Astrocyte (in vitro differentiated cells and primary cell): ENCODE measurements around the gene DPP9. TPM values are rescaled to one million over a fixed set of nuclear protein-coding genes. Genes with fewer than 3 reads are reported as not detected.

Experiments used
- DNase-seq: peaks from one replicate; pipeline ENCODE4 v3.0.0-alpha.2; 2010; ENCODE audit warnings: low read depth
- FAIRE-seq: peaks from 2 replicates; lab custom pipeline; 2011; peaks lifted over from hg19 to GRCh38; lab: Jason Lieb, UNC
- H2AFZ ChIP-seq: 2 replicates; pipeline ENCODE4 v1.6.0; 2012; ENCODE audit warnings: low read depth, low read length, inconsistent platforms
- H3K27ac ChIP-seq: 2 replicates; pipeline ENCODE4 v1.5.1; 2011; ENCODE audit warnings: low read depth, low read length, inconsistent platforms
- H3K27me3 ChIP-seq: 2 replicates; pipeline ENCODE4 v1.6.0; 2011; ENCODE audit warnings: low read length, inconsistent platforms; ENCODE audit not compliant: insufficient read depth
- H3K36me3 ChIP-seq: 2 replicates; pipeline ENCODE4 v1.5.1; 2011; ENCODE audit warnings: low read length, inconsistent platforms; ENCODE audit not compliant: insufficient read depth
- H3K4me1 ChIP-seq: 2 replicates; pipeline ENCODE4 v1.5.1; 2011; ENCODE audit warnings: low read length, inconsistent platforms; ENCODE audit not compliant: insufficient read depth
- H3K4me2 ChIP-seq: 2 replicates; pipeline ENCODE4 v1.6.0; 2012; ENCODE audit warnings: low read length, inconsistent platforms
- H3K4me3 ChIP-seq: 2 replicates; pipeline ENCODE4 v1.5.1; 2011; ENCODE audit warnings: low read depth, mild to moderate bottlenecking, low read length, inconsistent platforms; ENCODE audit not compliant: insufficient read depth
- H3K79me2 ChIP-seq: 2 replicates; pipeline ENCODE4 v1.6.0; 2012; ENCODE audit warnings: mild to moderate bottlenecking, low read length, inconsistent platforms; ENCODE audit not compliant: insufficient read depth
- H3K9ac ChIP-seq: 2 replicates; pipeline ENCODE4 v1.6.0; 2012; ENCODE audit warnings: mild to moderate bottlenecking, low read length, inconsistent platforms
- H3K9me3 ChIP-seq: 2 replicates; pipeline ENCODE4 v1.5.1; 2012; ENCODE audit warnings: low read depth, mild to moderate bottlenecking, low read length, inconsistent platforms; ENCODE audit not compliant: insufficient read depth
- H4K20me1 ChIP-seq: 2 replicates; pipeline ENCODE4 v1.6.0; 2012; ENCODE audit warnings: low read length, inconsistent platforms; ENCODE audit not compliant: insufficient read depth
- H3K27ac Mint-ChIP-seq: one replicate; pipeline ENCODE4 v1.8.0; 2021; ENCODE audit warnings: mild to moderate bottlenecking, mixed read lengths; ENCODE audit not compliant: unreplicated experiment
- H3K27me3 Mint-ChIP-seq: one replicate; pipeline ENCODE4 v1.8.0; 2021; ENCODE audit warnings: low read depth, mixed read lengths; ENCODE audit not compliant: unreplicated experiment
- H3K36me3 Mint-ChIP-seq: one replicate; pipeline ENCODE4 v1.8.0; 2021; ENCODE audit warnings: low read depth, mixed read lengths; ENCODE audit not compliant: unreplicated experiment
- H3K4me1 Mint-ChIP-seq: one replicate; pipeline ENCODE4 v1.8.0; 2021; ENCODE audit warnings: low read depth, mixed read lengths; ENCODE audit not compliant: unreplicated experiment
- H3K4me3 Mint-ChIP-seq: one replicate; pipeline ENCODE4 v1.8.0; 2021; ENCODE audit warnings: mild to moderate bottlenecking, moderate library complexity, mixed read lengths; ENCODE audit not compliant: unreplicated experiment
- H3K9me3 Mint-ChIP-seq: one replicate; pipeline ENCODE4 v1.8.0; 2021; ENCODE audit warnings: mild to moderate bottlenecking, mixed read lengths; ENCODE audit not compliant: unreplicated experiment
- CTCF ChIP-seq: IDR thresholded peaks from 2 replicates; pipeline ENCODE4 v1.5.1; 2011; ENCODE audit warnings: low read depth, mild to moderate bottlenecking, inconsistent platforms, low read length, moderate library complexity; ENCODE audit not compliant: insufficient read depth
- EZH2 ChIP-seq: IDR thresholded peaks from 2 replicates; pipeline ENCODE4 v1.6.1; 2012; ENCODE audit warnings: mild to moderate bottlenecking, low read length, inconsistent platforms; ENCODE audit not compliant: insufficient read depth
- total RNA-seq: library from RNA; stranded (reverse); gene quantifications from 2 replicates; pipeline ENCODE4 v1.2.1, GENCODE V29; 2021

Gene DPP9
- total RNA-seq, 1 donor from 2014 or later = 50.0 TPM

- no peak overlapping the region for H3K9ac ChIP-seq
- Mint-ChIP-seq H3K27me3 (peaks cover 6% of the 10 kb centered on the region), H3K27ac (no peak overlapping the region), H3K4me1 (no peaks in the 10 kb centered on the region), H3K9me3 (peaks cover 4% of the 10 kb centered on the region), H3K36me3 (no peaks in the 10 kb centered on the region), H3K4me3 (no peak overlapping the region)
- no peak for TF ChIP-seq CTCF
- no peak for TF ChIP-seq EZH2
- no peaks in the 10 kb centered on the region for H3K27me3 ChIP-seq
- no peaks in the 10 kb centered on the region for H3K36me3 ChIP-seq
- no peak overlapping the region for H3K27ac ChIP-seq
- no peak overlapping the region for H3K4me2 ChIP-seq
- no peak overlapping the region for H3K4me3 ChIP-seq
- H3K4me1 ChIP-seq = no peaks in the 10 kb centered on the region
- DNase-seq = no peak
- FAIRE-seq = no peak
- no peaks in the 10 kb centered on the region for H3K9me3 ChIP-seq
- no peaks in the 10 kb centered on the region for H4K20me1 ChIP-seq
- H2AFZ ChIP-seq = no peak overlapping the region
- no peaks in the 10 kb centered on the region for H3K79me2 ChIP-seq
Measured at GRCh38 chr19:4754248-4754647, 30.6 kb upstream of the DPP9 start.

- FAIRE-seq = no peak
- Histone ChIP-seq H3K4me3 (no peak overlapping the region), H3K4me2 (no peak overlapping the region), H3K27me3 (peaks cover 14% of the 10 kb centered on the region), H3K79me2 (no peaks in the 10 kb centered on the region), H3K9me3 (no peaks in the 10 kb centered on the region), H3K9ac (no peak overlapping the region), H2AFZ (no peak overlapping the region), H3K36me3 (no peaks in the 10 kb centered on the region), H3K4me1 (no peaks in the 10 kb centered on the region), H4K20me1 (no peaks in the 10 kb centered on the region), H3K27ac (no peak overlapping the region)
- no peak overlapping the region for H3K27ac Mint-ChIP-seq
- TF ChIP-seq EZH2 (no peak), CTCF (no peak)
- peaks cover 20% of the 10 kb centered on the region for H3K27me3 Mint-ChIP-seq
- DNase-seq = no peak
- H3K4me3 Mint-ChIP-seq = no peak overlapping the region
- H3K4me1 Mint-ChIP-seq = no peaks in the 10 kb centered on the region
- no peaks in the 10 kb centered on the region for H3K9me3 Mint-ChIP-seq
- H3K36me3 Mint-ChIP-seq = no peaks in the 10 kb centered on the region
Measured at GRCh38 chr19:4749870-4750590, 26.4 kb upstream of the DPP9 start.

GRCh38 chr19:4748589-4748988 is 24.9 kb upstream of the DPP9 start:
- H3K4me2 ChIP-seq = no peak overlapping the region
- H3K36me3 Mint-ChIP-seq = no peaks in the 10 kb centered on the region
- peaks cover 14% of the 10 kb centered on the region for H3K27me3 ChIP-seq
- DNase-seq = no peak
- no peaks in the 10 kb centered on the region for H4K20me1 ChIP-seq
- H3K27ac Mint-ChIP-seq = no peak overlapping the region
- no peak overlapping the region for H3K4me3 ChIP-seq
- H3K9me3 ChIP-seq = no peaks in the 10 kb centered on the region
- TF ChIP-seq CTCF = no peak
- no peak for TF ChIP-seq EZH2
- peaks cover 4% of the 10 kb centered on the region for H3K4me1 ChIP-seq
- no peaks in the 10 kb centered on the region for H3K36me3 ChIP-seq
- no peak overlapping the region for H3K27ac ChIP-seq
- H3K4me3 Mint-ChIP-seq = no peak overlapping the region
- H3K79me2 ChIP-seq = no peaks in the 10 kb centered on the region
- H3K4me1 Mint-ChIP-seq = peaks cover 6% of the 10 kb centered on the region
- no peak overlapping the region for H2AFZ ChIP-seq
- H3K27me3 Mint-ChIP-seq = peaks cover 20% of the 10 kb centered on the region
- H3K9me3 Mint-ChIP-seq = no peaks in the 10 kb centered on the region
- H3K9ac ChIP-seq = no peak overlapping the region
- no peak for FAIRE-seq
